ENCODE measurements around the gene SRGAP1. TPM values are rescaled to one million over a fixed set of nuclear protein-coding genes. Genes with fewer than 3 reads are reported as not detected.

Gene SRGAP1
- total RNA-seq, 1 experiment from 2014 or later: 28.3 TPM

- no TSS peak for BruUV-seq (replicated peaks)
- intact Hi-C loops (cut with micrococcal nuclease; ENCODE audit: unreplicated experiment): no loop called here
- CTCF ChIA-PET: no interaction called here
Measured at GRCh38 chr12:63935361-63935760, 90.9 kb downstream of the SRGAP1 start.

GRCh38 chr12:63937378-63938316 lies 93.1 kb downstream of the SRGAP1 start:
- CTCF ChIA-PET: no interaction called here
- TF ChIP-seq, protein P1, sequence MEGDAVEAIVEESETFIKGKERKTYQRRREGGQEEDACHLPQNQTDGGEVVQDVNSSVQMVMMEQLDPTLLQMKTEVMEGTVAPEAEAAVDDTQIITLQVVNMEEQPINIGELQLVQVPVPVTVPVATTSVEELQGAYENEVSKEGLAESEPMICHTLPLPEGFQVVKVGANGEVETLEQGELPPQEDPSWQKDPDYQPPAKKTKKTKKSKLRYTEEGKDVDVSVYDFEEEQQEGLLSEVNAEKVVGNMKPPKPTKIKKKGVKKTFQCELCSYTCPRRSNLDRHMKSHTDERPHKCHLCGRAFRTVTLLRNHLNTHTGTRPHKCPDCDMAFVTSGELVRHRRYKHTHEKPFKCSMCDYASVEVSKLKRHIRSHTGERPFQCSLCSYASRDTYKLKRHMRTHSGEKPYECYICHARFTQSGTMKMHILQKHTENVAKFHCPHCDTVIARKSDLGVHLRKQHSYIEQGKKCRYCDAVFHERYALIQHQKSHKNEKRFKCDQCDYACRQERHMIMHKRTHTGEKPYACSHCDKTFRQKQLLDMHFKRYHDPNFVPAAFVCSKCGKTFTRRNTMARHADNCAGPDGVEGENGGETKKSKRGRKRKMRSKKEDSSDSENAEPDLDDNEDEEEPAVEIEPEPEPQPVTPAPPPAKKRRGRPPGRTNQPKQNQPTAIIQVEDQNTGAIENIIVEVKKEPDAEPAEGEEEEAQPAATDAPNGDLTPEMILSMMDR (IDR thresholded peaks at IDR 0.05; ENCODE audit: unreplicated experiment): no peak

More at GRCh38 chr12:63935361-63935760, 90.9 kb downstream of the SRGAP1 start:
- Mint-ChIP-seq H3K27ac (ENCODE audit: unreplicated experiment) (no peak overlapping the region), H3K36me3 (ENCODE audit: insufficient read depth, unreplicated experiment) (no peaks in the 10 kb centered on the region), H3K27me3 (ENCODE audit: unreplicated experiment) (no peaks in the 10 kb centered on the region), H3K4me1 (ENCODE audit: low read depth, unreplicated experiment) (peaks cover 21% of the 10 kb centered on the region), H3K4me3 (ENCODE audit: low read depth, unreplicated experiment) (no peak overlapping the region), H3K9me3 (ENCODE audit: low read depth, unreplicated experiment) (no peaks in the 10 kb centered on the region)
- TF ChIP-seq, protein P1 (IDR thresholded peaks at IDR 0.05; ENCODE audit: unreplicated experiment): no peak
- no peak for DNase-seq

DNA sequence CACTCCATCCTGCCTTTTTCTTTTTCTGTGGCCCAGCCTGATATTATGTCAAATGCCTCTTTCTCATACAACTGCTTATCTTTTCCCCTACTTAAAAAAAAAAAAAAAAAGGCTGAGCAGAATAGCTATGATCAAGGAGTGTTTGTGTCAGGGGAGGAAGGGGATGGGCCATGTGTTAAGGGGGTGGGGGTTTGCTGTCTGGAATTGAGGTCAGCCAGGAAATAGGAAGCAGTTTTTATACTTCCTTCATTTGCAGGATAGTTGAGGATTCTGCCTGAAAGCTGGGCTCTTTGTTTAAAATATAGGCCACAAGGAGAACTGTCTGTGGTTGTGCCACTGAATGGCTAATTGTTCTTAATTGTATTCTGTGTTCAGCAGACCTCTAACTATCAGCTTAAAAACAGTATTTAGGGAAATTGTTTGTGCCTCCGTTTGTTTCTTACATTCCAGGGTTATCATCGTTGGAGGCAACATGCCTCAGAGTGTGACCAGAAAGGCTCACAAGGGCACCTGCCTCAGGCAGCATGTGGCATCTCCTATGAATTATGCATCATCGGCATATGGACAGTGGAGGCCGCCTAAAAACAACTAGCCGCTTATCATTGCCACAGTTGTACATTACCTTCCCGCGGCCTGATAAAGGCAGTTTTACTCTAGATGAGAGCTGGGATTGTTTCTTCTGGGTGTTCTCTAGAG lies 96.0 kb downstream of the SRGAP1 start:
- no peak for DNase-seq
- no peak overlapping the region for H3K27ac Mint-ChIP-seq (ENCODE audit: unreplicated experiment)
- no TSS peak for BruUV-seq (replicated peaks)
- no peaks in the 10 kb centered on the region for H3K4me1 Mint-ChIP-seq (ENCODE audit: low read depth, unreplicated experiment)
- H3K9me3 Mint-ChIP-seq (ENCODE audit: low read depth, unreplicated experiment): no peaks in the 10 kb centered on the region
- H3K27me3 Mint-ChIP-seq (ENCODE audit: unreplicated experiment): no peaks in the 10 kb centered on the region
- CTCF ChIA-PET: interaction anchor here (0.5 kb wide), 1 partner anchor 128 kb away, joined by 3 read pairs; no protein-coding TSS in a partner anchor
- TF ChIP-seq, protein P1 (IDR thresholded peaks at IDR 0.05; ENCODE audit: unreplicated experiment): no peak
- intact Hi-C loops (cut with micrococcal nuclease; ENCODE audit: unreplicated experiment): no loop called here
- no peak overlapping the region for H3K4me3 Mint-ChIP-seq (ENCODE audit: low read depth, unreplicated experiment)
- no peaks in the 10 kb centered on the region for H3K36me3 Mint-ChIP-seq (ENCODE audit: insufficient read depth, unreplicated experiment)

More at GRCh38 chr12:63937378-63938316, 93.1 kb downstream of the SRGAP1 start:
- Mint-ChIP-seq H3K4me1 (ENCODE audit: low read depth, unreplicated experiment) (peaks cover 12% of the 10 kb centered on the region), H3K27ac (ENCODE audit: unreplicated experiment) (no peak overlapping the region), H3K27me3 (ENCODE audit: unreplicated experiment) (no peaks in the 10 kb centered on the region), H3K4me3 (ENCODE audit: low read depth, unreplicated experiment) (no peak overlapping the region), H3K36me3 (ENCODE audit: insufficient read depth, unreplicated experiment) (no peaks in the 10 kb centered on the region), H3K9me3 (ENCODE audit: low read depth, unreplicated experiment) (no peaks in the 10 kb centered on the region)
- intact Hi-C loops (cut with micrococcal nuclease; ENCODE audit: unreplicated experiment): no loop called here
- DNase-seq: no peak
- BruUV-seq (replicated peaks): no TSS peak

- intact Hi-C loops (cut with micrococcal nuclease; ENCODE audit: unreplicated experiment): no loop called here
- H3K27me3 Mint-ChIP-seq (ENCODE audit: unreplicated experiment): no peaks in the 10 kb centered on the region
- no TSS peak for BruUV-seq (replicated peaks)
- no peak for DNase-seq
- CTCF ChIA-PET: interaction anchor here (0.6 to 0.7 kb wide), 4 partner anchors 15 to 1008 kb away, joined by 3 read pairs; no protein-coding TSS in a partner anchor
- TF ChIP-seq, protein P1 (IDR thresholded peaks at IDR 0.05; ENCODE audit: unreplicated experiment): no peak
- H3K4me1 Mint-ChIP-seq (ENCODE audit: low read depth, unreplicated experiment): no peaks in the 10 kb centered on the region
- H3K9me3 Mint-ChIP-seq (ENCODE audit: low read depth, unreplicated experiment): no peaks in the 10 kb centered on the region
- H3K27ac Mint-ChIP-seq (ENCODE audit: unreplicated experiment): no peak overlapping the region
- no peaks in the 10 kb centered on the region for H3K36me3 Mint-ChIP-seq (ENCODE audit: insufficient read depth, unreplicated experiment)
- no peak overlapping the region for H3K4me3 Mint-ChIP-seq (ENCODE audit: low read depth, unreplicated experiment)
Measured at GRCh38 chr12:63941166-63941800, 96.8 kb downstream of the SRGAP1 start.
